ENCODE measurements around the gene NDUFA8.
"Not testable (repeated sequence)": the region's sequence is repeated elsewhere in the genome, so short reads cannot be mapped to it uniquely, and the experiment has no call there.

The NDUFA8 gene

GRCh38 chr9:122119166-122119521 lies 40.4 kb downstream of the NDUFA8 start:
- DNase-seq: no peak

- no peak for DNase-seq
Observed at GRCh38 chr9:122118343-122119165, 41.0 kb downstream of the NDUFA8 start.

GRCh38 chr9:122117241-122117640 lies 42.3 kb downstream of the NDUFA8 start:
- DNase-seq: not testable (repeated sequence)

GRCh38 chr9:122116448-122117173 lies 43.0 kb downstream of the NDUFA8 start:
- DNase-seq: no peak

- DNase-seq: no peak
Observed at GRCh38 chr9:122116040-122116439, 43.5 kb downstream of the NDUFA8 start.

GRCh38 chr9:122115176-122116035 lies 44.2 kb downstream of the NDUFA8 start:
- DNase-seq: no peak

- DNase-seq: no peak
Observed at GRCh38 chr9:122113574-122113973, 46.0 kb downstream of the NDUFA8 start.

GRCh38 chr9:122112238-122112637 lies 47.3 kb downstream of the NDUFA8 start:
- no peak for DNase-seq

- DNase-seq: no peak
Observed at GRCh38 chr9:122111413-122112085, 48.0 kb downstream of the NDUFA8 start.

- DNase-seq: no peak
Observed at GRCh38 chr9:122110100-122110833, 49.3 kb downstream of the NDUFA8 start.

GRCh38 chr9:122109035-122109813 lies 50.4 kb downstream of the NDUFA8 start:
- DNase-seq: no peak

- no peak for DNase-seq
Observed at GRCh38 chr9:122107291-122107805, 52.2 kb downstream of the NDUFA8 start.

- DNase-seq: no peak
Observed at GRCh38 chr9:122106576-122106975, 53.0 kb downstream of the NDUFA8 start.

- DNase-seq: no peak
Observed at GRCh38 chr9:122103985-122104384, 55.6 kb downstream of the NDUFA8 start.

- DNase-seq: no peak
Observed at GRCh38 chr9:122102156-122102555, 57.4 kb downstream of the NDUFA8 start.

- DNase-seq: no peak
Observed at GRCh38 chr9:122100756-122101155, 58.8 kb downstream of the NDUFA8 start.

- peak; percentile 76 for DNase-seq
Observed at GRCh38 chr9:122099271-122099869, 60.2 kb downstream of the NDUFA8 start.

GRCh38 chr9:122097679-122098315 lies 61.8 kb downstream of the NDUFA8 start:
- no peak for DNase-seq

GRCh38 chr9:122096620-122097415 lies 62.8 kb downstream of the NDUFA8 start:
- no peak for DNase-seq
